HCT116 (cell line): ENCODE results near the gene FCHO1. TPM values are rescaled to one million over a fixed set of nuclear protein-coding genes. Genes with fewer than 3 reads are reported as not detected.

ENCODE experiments used
- ATAC-seq: fragments of 200-7000 bp; cut with Tn5 transposase; 2 replicates; pipeline ENCODE4 v1.9.1; 2020; ENCODE audit warnings: mild to moderate bottlenecking, moderate library complexity
- BruUV-seq: library from RNA; stranded (reverse); fragments of 400-500 nt; replicated peaks from 2 replicates; lab custom pipeline; 2021; lab: Mats Ljungman, UMichigan
- CTCF ChIA-PET: fragments of 300-600 bp; sonication (Branson Sonifier 250); formaldehyde crosslinking; loops from one replicate; lab custom pipeline; 2021; ENCODE audit warnings: antibody characterized with exemption; lab: Charles Lee
- POLR2A ChIA-PET: fragments of 300-600, 350-600 bp; sonication (Branson Sonifier 250); formaldehyde crosslinking; loops from one replicate; lab custom pipeline; 2021; ENCODE audit warnings: antibody characterized with exemption; lab: Charles Lee
- RAD21 ChIA-PET, 2 experiments: fragments of 300-600 bp; sonication (Branson Sonifier 250); formaldehyde crosslinking; loops; one replicate each; lab custom pipeline; 2023; ENCODE audit warnings: low total read pairs in 2 of 2; ENCODE audit not compliant: uncharacterized antibody in 2 of 2, unreplicated experiment in 2 of 2, low non-redundant PET in 1 of 2; lab: Charles Lee
- DNase-seq: peaks from one replicate; pipeline ENCODE4 v3.0.0-alpha.2; 2010; ENCODE audit warnings: low read depth, low spot score
- H2AFZ ChIP-seq: fragments of 200-600 bp; shearing (Covaris generic), sonication (generic); 2 replicates; pipeline ENCODE4 v1.6.1; 2017; ENCODE audit warnings: low read depth, mixed run types, mixed read lengths, antibody characterized with exemption, low read length; ENCODE audit not compliant: poor library complexity, severe bottlenecking
- H3K27ac ChIP-seq: 2 replicates; pipeline ENCODE4 v1.5.1; 2012; ENCODE audit warnings: low read depth, low read length
- H3K27me3 ChIP-seq: fragments of 200-600 bp; sonication (generic); 2 replicates; pipeline ENCODE4 v1.6.1; 2016; ENCODE audit warnings: mixed run types, low read length, mixed read lengths; ENCODE audit not compliant: insufficient read depth
- H3K36me3 ChIP-seq, 2 experiments: fragments of 200-500 bp in 1 of 2; fragments of 200-600 bp in 1 of 2; sonication (Bioruptor generic) in 1 of 2; sonication (generic) in 1 of 2; 2 replicates each; pipeline versions ENCODE4 v1.5.1 to v1.6.1; 2014 to 2016; ENCODE audit warnings: low read length in 2 of 2, inconsistent platforms in 1 of 2, mixed read lengths in 1 of 2, mixed run types in 1 of 2; ENCODE audit not compliant: insufficient read depth in 2 of 2, control insufficient read depth in 1 of 2
- H3K4me1 ChIP-seq, 2 experiments: fragments of 200-600 bp in 1 of 2; sonication (generic) in 1 of 2; 2 replicates each; pipeline versions ENCODE4 v1.5.1 to v1.6.1; 2012 to 2017; ENCODE audit warnings: low read length in 2 of 2, inconsistent platforms in 1 of 2, mild to moderate bottlenecking in 1 of 2, mixed read lengths in 1 of 2, mixed run types in 1 of 2, moderate library complexity in 1 of 2; ENCODE audit not compliant: insufficient read depth in 2 of 2, control insufficient read depth in 1 of 2
- H3K4me2 ChIP-seq: fragments of 200-600 bp; sonication (generic); 2 replicates; pipeline ENCODE4 v1.6.1; 2017; ENCODE audit warnings: mixed run types, low read length, mixed read lengths
- H3K4me3 ChIP-seq, 2 experiments: fragments of 200-600 bp in 1 of 2; sonication (generic) in 1 of 2; replicated peaks in 1 of 2; 2 replicates each; pipeline ENCODE4 v1.5.1; 2011 to 2016; ENCODE audit warnings: low read length in 2 of 2, control low read depth in 1 of 2, low read depth in 1 of 2, mild to moderate bottlenecking in 1 of 2, mixed read lengths in 1 of 2, mixed run types in 1 of 2
- H3K79me2 ChIP-seq: fragments of 200-600 bp; sonication (generic); 2 replicates; pipeline ENCODE4 v1.6.1; 2017; ENCODE audit warnings: mild to moderate bottlenecking, mixed run types, low read length, moderate library complexity, mixed read lengths; ENCODE audit not compliant: insufficient read depth
- H3K9ac ChIP-seq: fragments of 200-600 bp; sonication (generic); 2 replicates; pipeline ENCODE4 v1.6.1; 2016; ENCODE audit warnings: low read length, mixed read lengths
- H3K9me2 ChIP-seq: fragments of 200-600 bp; sonication (generic), shearing (Covaris generic); 2 replicates; pipeline ENCODE4 v1.6.1; 2017; ENCODE audit warnings: mixed run types, mild to moderate bottlenecking, moderate library complexity; ENCODE audit not compliant: insufficient read depth
- H3K9me3 ChIP-seq, 2 experiments: fragments of 200-500 bp in 1 of 2; fragments of 200-600 bp in 1 of 2; sonication (Bioruptor generic) in 1 of 2; sonication (generic) in 1 of 2; 2 replicates each; pipeline ENCODE4 v1.6.1; 2014 to 2017; ENCODE audit warnings: low read length in 2 of 2, mixed read lengths in 2 of 2, inconsistent platforms in 1 of 2, low read depth in 1 of 2, mild to moderate bottlenecking in 1 of 2, mixed run types in 1 of 2, moderate library complexity in 1 of 2; ENCODE audit not compliant: control insufficient read depth in 1 of 2, insufficient read depth in 1 of 2
- H4K20me1 ChIP-seq: fragments of 200-600 bp; sonication (generic), shearing (Covaris generic); 2 replicates; pipeline ENCODE4 v1.6.1; 2017; ENCODE audit warnings: mixed run types, mild to moderate bottlenecking, moderate library complexity; ENCODE audit not compliant: insufficient read depth
- CBX3 ChIP-seq: IDR thresholded peaks from 2 replicates; pipeline ENCODE4 v1.6.1; 2012; ENCODE audit warnings: low read depth
- CEBPB ChIP-seq: IDR thresholded peaks from 2 replicates; pipeline ENCODE4 v1.6.1; 2012; ENCODE audit warnings: low read depth
- EGR1 ChIP-seq: IDR thresholded peaks from 2 replicates; pipeline ENCODE4 v1.6.1; 2012; ENCODE audit warnings: low read depth
- ELF1 ChIP-seq: IDR thresholded peaks from 2 replicates; pipeline ENCODE4 v1.6.1; 2012; ENCODE audit warnings: low read depth, borderline replicate concordance
- EZH2 ChIP-seq: fragments of 200-600 bp; sonication (generic); IDR thresholded peaks from 2 replicates; pipeline ENCODE4 v1.6.1; 2017; ENCODE audit warnings: antibody characterized with exemption, mixed run types
- EZH2phosphoT487 ChIP-seq: fragments of 200-600 bp; IDR thresholded peaks from 2 replicates; pipeline ENCODE4 v1.6.1; 2018; ENCODE audit warnings: antibody characterized with exemption, borderline replicate concordance
- JUND ChIP-seq: IDR thresholded peaks from 2 replicates; pipeline ENCODE4 v1.6.1; 2012
- MAX ChIP-seq: IDR thresholded peaks from 2 replicates; pipeline ENCODE4 v1.6.1; 2012
- POLR2AphosphoS5 ChIP-seq: IDR thresholded peaks from 2 replicates; pipeline ENCODE4 v1.6.1; 2011; ENCODE audit warnings: mild to moderate bottlenecking, low read depth, low read length, moderate library complexity
- RAD21 ChIP-seq: IDR thresholded peaks from 2 replicates; pipeline ENCODE4 v1.6.1; 2012; ENCODE audit warnings: low read depth, mild to moderate bottlenecking
- REST ChIP-seq: IDR thresholded peaks from 2 replicates; pipeline ENCODE4 v1.6.1; 2012; ENCODE audit warnings: low read depth
- SP1 ChIP-seq: IDR thresholded peaks from 2 replicates; pipeline ENCODE4 v1.6.1; 2012; ENCODE audit warnings: low read depth
- SRF ChIP-seq: IDR thresholded peaks from 2 replicates; pipeline ENCODE4 v1.6.1; 2012; ENCODE audit warnings: low read depth
- TCF7L2 ChIP-seq: IDR thresholded peaks from 2 replicates; pipeline ENCODE4 v1.7.0; 2011; ENCODE audit warnings: borderline replicate concordance, inconsistent platforms; ENCODE audit not compliant: insufficient read depth, insufficient read length; ENCODE audit errors: extremely low read depth
- ZBTB33 ChIP-seq: IDR thresholded peaks from 2 replicates; pipeline ENCODE4 v1.6.1; 2011; ENCODE audit warnings: mild to moderate bottlenecking, low read length, moderate library complexity; ENCODE audit not compliant: insufficient replicate concordance; ENCODE audit errors: extremely low read depth
- ZFX ChIP-seq: fragments of 450-650 bp; IDR thresholded peaks from 2 replicates; pipeline ENCODE4 v1.6.1; 2017
- ZNF274 ChIP-seq: fragments of 200-500 bp; sonication (Bioruptor generic); IDR thresholded peaks from 2 replicates; pipeline ENCODE4 v1.6.1; 2014; ENCODE audit warnings: mild to moderate bottlenecking, low read depth, low read length, inconsistent platforms
- intact Hi-C: fragments of 100-400 bp; cut with micrococcal nuclease; formaldehyde crosslinking; loops from 2 replicates; pipeline ENCODE4 v1.10.0; 2022
- total RNA-seq: library from RNA; stranded (reverse); gene quantifications from one replicate; pipeline ENCODE4 v1.2.1, GENCODE V29; 2021; ENCODE audit not compliant: unreplicated experiment

The FCHO1 gene
- total RNA-seq, 1 experiment from 2014 or later = 28.1 TPM

GRCh38 chr19:17726136-17726741 lies 25.0 kb upstream of the FCHO1 start (continued):
- TF ChIP-seq REST (no peak), EZH2 (no peak)

- Histone ChIP-seq H4K20me1 (0 out of 2 replicates have a peak, but pooled peaks cover 3% of the 10 kb centered on the region), H3K27ac (no peak overlapping the region), H2AFZ (no peak overlapping the region), H3K4me1 (peaks cover 0 to 8% of the 10 kb centered on the region in 2 experiments; a peak in 2 of 4 replicates), H3K9me2 (no peaks in the 10 kb centered on the region), H3K36me3 (peaks cover 33 to 45% of the 10 kb centered on the region in 2 experiments; a peak in 3 of 4 replicates), H3K9ac (no peak overlapping the region), H3K4me2 (no peak overlapping the region), H3K4me3 (no peak overlapping the region), H3K9me3 (no peaks in the 10 kb centered on the region), H3K79me2 (peaks cover 50% of the 10 kb centered on the region), H3K27me3 (no peaks in the 10 kb centered on the region)
- DNase-seq (no peak), ATAC-seq (no peak)
- ChIA-PET CTCF (interaction anchor here (1.5 kb wide), 1 partner anchor 39 kb away, joined by 3 read pairs; no protein-coding TSS in a partner anchor), RAD21 (no interaction called here), POLR2A (no interaction called here)
- no TSS peak for BruUV-seq
- intact Hi-C loops = no loop called here
- TF ChIP-seq CBX3 = no peak
- no peak for TF ChIP-seq ELF1
- no peak for TF ChIP-seq POLR2AphosphoS5
- no peak for TF ChIP-seq MAX
- TF ChIP-seq SRF = no peak
- TF ChIP-seq SP1 = no peak
- TF ChIP-seq TCF7L2 = no peak
- TF ChIP-seq ZFX = no peak
- no peak for TF ChIP-seq EZH2phosphoT487
- no peak for TF ChIP-seq EZH2
- no peak for TF ChIP-seq CEBPB
- no peak for TF ChIP-seq RAD21
- no peak for TF ChIP-seq ZNF274
- no peak for TF ChIP-seq JUND
- no peak for TF ChIP-seq EGR1
- TF ChIP-seq ZBTB33 = no peak
Observed at GRCh38 chr19:17726964-17727773, 24.1 kb upstream of the FCHO1 start.
